ENCODE measurements around the gene LRRC8C.
"Not testable (repeated sequence)": the region's sequence is repeated elsewhere in the genome, so short reads cannot be mapped to it uniquely, and the experiment has no call there.

The LRRC8C gene

GRCh38 chr1:89632657-89633247 is at the start of gene LRRC8C:
Gene LRRC8C (plus strand): TSS chr1:89633120. CDS start chr1:89686474, 53,354 bp downstream.
- DNase-seq (peak; percentile 88 to 94), ATAC-seq (peak; percentile 90)
- Mint-ChIP-seq H3K4me3 (peak within 1 kb of the TSS; percentile 93 to 94), H3K27ac (peak within 1 kb of the TSS; percentile 94 to 97), H3K4me1 (peaks cover 73% of the 10 kb centered on the region), H3K9me3 (no peaks in the 10 kb centered on the region), H3K27me3 (no peaks in the 10 kb centered on the region)

GRCh38 chr1:89584211-89584610 is 48.7 kb upstream of the LRRC8C start:
- Mint-ChIP-seq H3K4me1 (peaks cover 62% of the 10 kb centered on the region), H3K9me3 (no peaks in the 10 kb centered on the region), H3K27ac (no peak overlapping the region), H3K4me3 (no peak overlapping the region), H3K27me3 (no peaks in the 10 kb centered on the region)
- no peak for DNase-seq
- no peak for ATAC-seq

GRCh38 chr1:89584781-89585180 is 48.1 kb upstream of the LRRC8C start:
- Mint-ChIP-seq H3K4me1 (peaks cover 67% of the 10 kb centered on the region), H3K4me3 (no peak overlapping the region), H3K27ac (no peak overlapping the region), H3K27me3 (no peaks in the 10 kb centered on the region), H3K9me3 (no peaks in the 10 kb centered on the region)
- ATAC-seq (no peak), DNase-seq (no peak)

- DNase-seq: no peak
- Mint-ChIP-seq H3K4me1 (peaks cover 76% of the 10 kb centered on the region), H3K4me3 (no peak overlapping the region), H3K27me3 (no peaks in the 10 kb centered on the region), H3K9me3 (no peaks in the 10 kb centered on the region), H3K27ac (no peak overlapping the region)
- no peak for ATAC-seq
Observed at GRCh38 chr1:89587729-89588161, 45.2 kb upstream of the LRRC8C start.

GRCh38 chr1:89588480-89588879 is 44.4 kb upstream of the LRRC8C start:
- no peaks in the 10 kb centered on the region for H3K27me3 Mint-ChIP-seq
- no peak for DNase-seq
- no peaks in the 10 kb centered on the region for H3K9me3 Mint-ChIP-seq
- H3K4me3 Mint-ChIP-seq: peak overlapping the region in 1 of 2 donors; percentile 54
- H3K27ac Mint-ChIP-seq: peak overlapping the region in 1 of 2 donors; percentile 85
- ATAC-seq: no peak
- peaks cover 82% of the 10 kb centered on the region for H3K4me1 Mint-ChIP-seq

- peak overlapping the region in 1 of 2 donors; percentile 9 for H3K27ac Mint-ChIP-seq
- no peaks in the 10 kb centered on the region for H3K27me3 Mint-ChIP-seq
- H3K4me1 Mint-ChIP-seq: peaks cover 78% of the 10 kb centered on the region
- DNase-seq (no peak), ATAC-seq (no peak)
- H3K4me3 Mint-ChIP-seq: peak overlapping the region in 1 of 2 donors; percentile 18
- no peaks in the 10 kb centered on the region for H3K9me3 Mint-ChIP-seq
Observed at GRCh38 chr1:89589515-89589914, 43.4 kb upstream of the LRRC8C start.

GRCh38 chr1:89590341-89591080 is 42.4 kb upstream of the LRRC8C start:
- H3K4me3 Mint-ChIP-seq: peak overlapping the region in 1 of 2 donors; percentile 2
- no peaks in the 10 kb centered on the region for H3K9me3 Mint-ChIP-seq
- H3K27me3 Mint-ChIP-seq: no peaks in the 10 kb centered on the region
- DNase-seq: no peak
- peaks cover 68% of the 10 kb centered on the region for H3K4me1 Mint-ChIP-seq
- peak; percentile 78 for ATAC-seq
- no peak overlapping the region for H3K27ac Mint-ChIP-seq

- Mint-ChIP-seq H3K4me1 (peaks cover 75% of the 10 kb centered on the region), H3K27ac (peak overlapping the region in 1 of 2 donors; percentile 54)
- not testable (repeated sequence) for H3K27me3 Mint-ChIP-seq, ATAC-seq, H3K4me3 Mint-ChIP-seq, H3K9me3 Mint-ChIP-seq, DNase-seq
Observed at GRCh38 chr1:89592861-89593302, 40.0 kb upstream of the LRRC8C start.

GRCh38 chr1:89594096-89594740 is 38.7 kb upstream of the LRRC8C start:
- DNase-seq (no peak), ATAC-seq (no peak)
- Mint-ChIP-seq H3K27ac (no peak overlapping the region), H3K4me3 (no peak overlapping the region), H3K9me3 (no peaks in the 10 kb centered on the region), H3K4me1 (peaks cover 75% of the 10 kb centered on the region), H3K27me3 (no peaks in the 10 kb centered on the region)

- no peaks in the 10 kb centered on the region for H3K9me3 Mint-ChIP-seq
- H3K4me1 Mint-ChIP-seq: peaks cover 75% of the 10 kb centered on the region
- ATAC-seq: no peak
- no peak for DNase-seq
- H3K4me3 Mint-ChIP-seq: no peak overlapping the region
- no peak overlapping the region for H3K27ac Mint-ChIP-seq
- H3K27me3 Mint-ChIP-seq: no peaks in the 10 kb centered on the region
Observed at GRCh38 chr1:89596698-89597097, 36.2 kb upstream of the LRRC8C start.

GRCh38 chr1:89598450-89599331 is 34.2 kb upstream of the LRRC8C start:
- Mint-ChIP-seq H3K27me3 (no peaks in the 10 kb centered on the region), H3K4me1 (peaks cover 75% of the 10 kb centered on the region), H3K9me3 (no peaks in the 10 kb centered on the region), H3K27ac (peak overlapping the region in 1 of 2 donors; percentile 13), H3K4me3 (no peak overlapping the region)
- no peak for DNase-seq
- ATAC-seq: peak; percentile 39

- H3K27me3 Mint-ChIP-seq: no peaks in the 10 kb centered on the region
- H3K27ac Mint-ChIP-seq: peak overlapping the region; percentile 5 to 13
- ATAC-seq (no peak), DNase-seq (no peak)
- no peaks in the 10 kb centered on the region for H3K9me3 Mint-ChIP-seq
- H3K4me1 Mint-ChIP-seq: peaks cover 77% of the 10 kb centered on the region
- no peak overlapping the region for H3K4me3 Mint-ChIP-seq
Observed at GRCh38 chr1:89599332-89599630, 33.6 kb upstream of the LRRC8C start.

- H3K9me3 Mint-ChIP-seq: no peaks in the 10 kb centered on the region
- DNase-seq (no peak), ATAC-seq (no peak)
- H3K27ac Mint-ChIP-seq: no peak overlapping the region
- peaks cover 91% of the 10 kb centered on the region for H3K4me1 Mint-ChIP-seq
- no peak overlapping the region for H3K4me3 Mint-ChIP-seq
- H3K27me3 Mint-ChIP-seq: no peaks in the 10 kb centered on the region
Observed at GRCh38 chr1:89600451-89601224, 32.3 kb upstream of the LRRC8C start.

GRCh38 chr1:89602871-89603404 is 30.0 kb upstream of the LRRC8C start:
- DNase-seq (no peak), ATAC-seq (no peak)
- Mint-ChIP-seq H3K4me3 (peak overlapping the region; percentile 65 to 67), H3K9me3 (no peaks in the 10 kb centered on the region), H3K27ac (peak overlapping the region; percentile 93 to 95), H3K27me3 (no peaks in the 10 kb centered on the region), H3K4me1 (peaks cover 98% of the 10 kb centered on the region)

Data from stimulated activated naive CD8-positive, alpha-beta T cell treated with anti-CD3 and anti-CD28 coated beads, Interleukin-15, amount 100 ng/mL, for 72 hours (primary cell).